ENCODE data around the gene CASK.
"Not testable (repeated sequence)": the region's sequence is repeated elsewhere in the genome, so short reads cannot be mapped to it uniquely, and the experiment has no call there.

Gene CASK

GRCh38 chrX:41688156-41688555 lies 235.2 kb downstream of the CASK start:
- no peak for DNase-seq

GRCh38 chrX:41686788-41687187 lies 236.6 kb downstream of the CASK start:
- no peak for DNase-seq

GRCh38 chrX:41684940-41685339 lies 238.4 kb downstream of the CASK start:
- DNase-seq: no peak

DNA sequence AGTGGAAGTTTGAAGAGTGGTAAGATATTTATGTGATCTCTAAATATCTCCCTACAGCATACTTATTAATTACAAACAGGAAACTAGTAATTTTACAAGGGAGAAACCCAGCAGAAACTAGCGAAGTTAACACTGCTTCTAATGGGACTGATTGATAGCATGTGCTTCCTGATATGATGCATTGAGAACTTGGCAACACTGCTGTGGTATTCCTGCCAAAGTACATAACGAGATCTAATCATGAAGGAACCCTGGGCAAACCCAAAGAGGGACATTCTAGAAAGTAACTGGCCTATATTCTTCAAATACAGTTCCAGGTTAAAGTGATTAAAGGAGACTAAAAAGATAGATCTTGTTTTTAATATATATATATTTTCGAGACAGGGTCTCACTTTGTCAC lies 239.2 kb downstream of the CASK start:
- DNase-seq: no peak

DNA sequence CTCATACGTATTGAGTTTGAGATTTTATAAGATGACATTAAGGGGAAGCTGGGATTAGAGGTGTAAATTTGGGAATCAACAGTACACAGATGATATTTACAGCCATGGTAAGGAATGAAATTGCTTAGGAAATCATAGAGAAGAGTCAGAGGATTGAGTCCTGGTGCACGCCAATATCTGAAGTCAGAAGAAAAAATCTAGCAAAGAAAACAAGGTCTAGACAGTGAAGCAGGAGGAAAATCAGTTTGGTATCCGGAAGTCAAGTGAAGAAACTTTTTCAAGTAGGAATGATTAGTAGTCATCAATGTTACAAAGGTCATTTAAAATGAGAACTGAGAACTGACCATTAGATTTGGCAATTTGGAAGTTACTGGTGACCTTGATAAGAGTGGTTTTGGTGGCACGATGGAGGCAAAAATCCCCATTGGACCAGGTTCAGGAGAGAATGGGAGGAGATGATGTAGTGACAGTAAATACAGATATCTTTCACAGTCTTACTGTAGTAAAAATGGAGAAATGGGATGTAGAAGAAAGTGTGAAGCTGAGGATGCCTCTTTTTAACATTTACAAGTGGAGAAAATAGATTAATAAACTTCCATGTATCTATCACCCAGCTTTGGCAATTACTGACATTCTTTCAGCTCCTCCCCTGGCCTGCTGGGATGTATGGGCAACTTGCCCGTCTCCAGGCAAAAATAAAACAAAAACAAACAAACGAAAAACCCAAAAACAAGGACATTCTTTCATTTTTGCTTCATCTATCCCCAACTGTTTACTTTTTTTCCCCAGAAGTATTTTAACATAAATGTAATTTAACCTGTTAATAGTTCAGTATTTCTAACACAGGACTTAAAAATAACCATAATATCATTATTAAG lies 245.9 kb downstream of the CASK start:
- DNase-seq: no peak

GRCh38 chrX:41676361-41676760 lies 247.0 kb downstream of the CASK start:
- not testable (repeated sequence) for DNase-seq

- no peak for DNase-seq
Observed at GRCh38 chrX:41672643-41673042, 250.7 kb downstream of the CASK start.

- no peak for DNase-seq
Observed at GRCh38 chrX:41671082-41671481, 252.3 kb downstream of the CASK start.

GRCh38 chrX:41670112-41670511 lies 253.2 kb downstream of the CASK start:
- DNase-seq: no peak

- no peak for DNase-seq
Observed at GRCh38 chrX:41667631-41668030, 255.7 kb downstream of the CASK start.

DNA sequence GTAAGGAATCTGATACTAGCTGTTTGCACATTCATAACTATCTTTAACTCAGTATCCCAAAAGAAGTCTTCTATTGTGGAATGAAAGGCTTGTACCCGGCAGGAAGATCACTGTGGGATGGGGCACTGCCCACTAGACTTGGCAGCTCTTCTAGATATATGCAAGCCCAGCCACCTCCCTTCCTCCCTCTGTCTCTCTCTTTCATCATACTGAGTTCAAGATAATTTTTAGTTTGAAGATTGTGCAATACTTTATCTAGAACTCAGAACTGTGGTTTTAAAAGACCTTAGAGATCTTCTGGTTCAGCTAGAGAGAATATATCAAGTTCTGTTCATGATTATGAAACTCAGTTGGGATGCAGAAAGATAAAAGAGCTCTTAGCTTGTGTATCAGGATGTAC lies 257.1 kb downstream of the CASK start:
- no peak for DNase-seq

- no peak for DNase-seq
Observed at GRCh38 chrX:41665686-41666085, 257.7 kb downstream of the CASK start.

DNA sequence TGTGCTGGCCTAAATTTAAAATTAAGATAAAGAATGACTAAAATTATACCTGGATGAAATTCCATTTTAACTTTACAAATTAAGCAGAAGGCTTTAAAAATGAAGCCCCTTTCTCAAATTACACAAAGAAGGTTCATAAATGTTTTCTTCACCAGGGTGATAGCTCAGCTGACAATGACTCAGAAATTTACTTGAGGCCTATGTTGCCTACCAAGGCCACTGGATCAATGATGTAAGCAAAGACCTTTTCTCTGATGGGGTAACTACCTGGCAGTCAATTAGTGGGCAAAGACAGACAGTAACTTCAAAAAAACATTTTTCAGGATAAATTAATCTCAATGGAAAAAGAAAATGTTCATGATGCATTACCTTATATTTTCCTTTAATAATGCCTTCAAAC lies 258.4 kb downstream of the CASK start:
- DNase-seq: no peak

DNA sequence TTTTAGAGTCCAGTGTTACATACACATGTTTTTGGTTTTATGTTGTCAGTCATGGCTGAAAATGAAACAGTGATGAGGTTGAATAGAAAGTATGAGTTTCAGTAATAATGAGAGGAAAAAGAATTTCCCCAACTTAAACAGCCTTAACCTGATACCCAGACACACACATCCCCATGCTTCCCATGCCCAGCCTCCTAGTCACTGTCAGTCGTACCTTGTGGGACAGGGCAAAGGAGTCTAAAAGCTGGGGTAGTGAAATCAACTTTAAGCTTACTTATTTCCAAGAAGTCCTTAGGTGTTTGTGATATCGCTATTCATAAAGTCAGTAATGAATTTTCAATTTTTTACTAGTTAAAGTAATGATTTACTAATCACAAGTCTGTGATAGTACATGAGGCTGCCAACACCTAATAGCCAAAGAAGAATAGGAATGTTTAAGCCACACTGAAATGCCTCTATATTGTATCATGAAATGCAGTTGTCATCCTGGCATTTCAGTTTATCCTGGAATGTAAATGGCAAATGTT lies 258.9 kb downstream of the CASK start:
- DNase-seq: no peak

GRCh38 chrX:41661366-41662095 lies 261.8 kb downstream of the CASK start:
- DNase-seq: no peak

DNA sequence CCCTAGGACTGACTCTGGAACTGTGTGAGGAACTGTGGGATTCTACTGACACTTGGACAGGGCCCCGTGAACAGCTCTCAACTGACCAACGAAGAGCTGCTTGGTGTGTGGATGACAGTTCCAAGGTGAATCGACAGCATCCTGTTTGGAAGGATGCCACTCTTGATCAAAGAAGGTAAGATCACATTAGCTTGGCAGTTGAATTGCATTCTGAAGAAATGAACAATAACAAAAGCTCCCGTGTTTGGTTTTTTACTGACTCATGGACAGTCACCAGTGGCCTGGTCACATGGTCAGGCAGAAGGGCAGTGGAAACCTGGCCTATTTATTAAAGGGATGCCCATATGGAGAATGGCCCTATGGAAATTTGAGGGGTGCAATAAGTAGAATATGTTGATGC lies 267.7 kb downstream of the CASK start:
- DNase-seq: no peak

GRCh38 chrX:41655101-41655500 lies 268.3 kb downstream of the CASK start:
- DNase-seq: no peak

GRCh38 chrX:41653125-41653524 lies 270.2 kb downstream of the CASK start:
- DNase-seq: no peak

GRCh38 chrX:41646201-41646600 lies 277.2 kb downstream of the CASK start:
- DNase-seq: not testable (repeated sequence)

DNA sequence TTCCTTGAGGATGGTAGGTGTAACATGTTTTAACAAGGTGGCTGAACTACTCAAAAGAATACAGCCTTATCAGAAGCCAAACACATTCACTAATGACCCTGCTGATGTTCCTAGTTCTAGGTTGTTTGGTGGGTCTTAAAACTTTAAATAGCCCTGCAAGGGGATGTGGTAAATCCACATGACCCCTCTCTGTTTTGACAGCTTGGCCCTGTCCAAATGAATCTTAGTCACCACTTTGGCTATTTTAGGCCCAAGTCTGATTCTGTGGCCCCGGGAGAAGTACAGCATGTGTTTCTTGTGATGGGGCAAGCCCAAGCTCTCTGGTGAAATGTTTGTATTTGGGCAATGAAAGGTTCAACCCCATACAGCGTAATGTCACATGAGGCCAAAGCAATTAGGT lies 289.1 kb downstream of the CASK start:
- no peak for DNase-seq

- DNase-seq: no peak
Observed at GRCh38 chrX:41630091-41630490, 293.3 kb downstream of the CASK start.

- no peak for DNase-seq
Observed at GRCh38 chrX:41629539-41629938, 293.8 kb downstream of the CASK start.

DNA sequence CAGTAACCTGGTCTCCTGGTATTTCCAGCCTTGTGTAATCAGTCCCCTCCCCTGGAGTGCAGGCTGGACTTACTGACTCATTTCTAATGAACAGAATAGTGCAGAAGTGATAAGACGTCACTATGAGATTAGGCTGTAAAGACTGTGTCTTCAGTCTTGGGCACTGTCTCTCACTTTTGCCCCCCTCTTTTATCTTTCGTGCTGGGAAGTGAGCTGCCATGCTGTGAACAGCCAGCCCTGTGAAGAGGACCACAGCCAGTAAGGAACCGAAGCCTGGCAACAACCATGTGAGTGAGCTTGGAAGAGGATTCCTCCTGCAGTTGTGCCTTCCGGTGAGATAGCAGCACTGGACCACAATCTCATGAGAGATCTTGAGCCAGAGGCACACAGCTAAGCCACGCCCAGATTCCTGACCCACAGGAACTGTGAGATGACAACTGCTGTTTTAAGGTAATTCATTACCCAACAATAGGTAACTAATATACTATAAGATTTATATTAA lies 302.1 kb downstream of the CASK start:
- DNase-seq: no peak

- no peak for DNase-seq
Observed at GRCh38 chrX:41619221-41619620, 304.1 kb downstream of the CASK start.

All from NCI-H2171 treated with DMSO at 0.1 percent for 48 hours (cell line).